GM12873 (cell line): ENCODE measurements around the gene ZNF462.

Experiments
- CTCF ChIP-seq: IDR thresholded peaks from 2 replicates; pipeline ENCODE4 v1.5.1; 2012; ENCODE audit warnings: low read depth, mild to moderate bottlenecking, moderate library complexity, low read length, control low read depth; ENCODE audit not compliant: insufficient read depth; ENCODE audit errors: missing control alignments

ZNF462 gene

GRCh38 chr9:106906129-106906528 is 43.2 kb downstream of the ZNF462 start:
- no peak for TF ChIP-seq CTCF

- no peak for TF ChIP-seq CTCF
Measured at GRCh38 chr9:106911951-106912350, 49.0 kb downstream of the ZNF462 start.

GRCh38 chr9:106913276-106913675 is 50.3 kb downstream of the ZNF462 start:
- TF ChIP-seq CTCF, result no peak

- TF ChIP-seq CTCF, result no peak
Measured at GRCh38 chr9:106915851-106916250, 52.9 kb downstream of the ZNF462 start.

- no peak for TF ChIP-seq CTCF
Measured at GRCh38 chr9:106916466-106917235, 53.7 kb downstream of the ZNF462 start.

- no peak for TF ChIP-seq CTCF
Measured at GRCh38 chr9:106918825-106919509, 56.0 kb downstream of the ZNF462 start.

GRCh38 chr9:106920091-106920490 is 57.1 kb downstream of the ZNF462 start:
- TF ChIP-seq CTCF, result no peak
